Measurements from ENCODE around the gene FBN2. TPM values are rescaled to one million over a fixed set of nuclear protein-coding genes. Genes with fewer than 3 reads are reported as not detected.
"Not testable (repeated sequence)": the region's sequence is repeated elsewhere in the genome, so short reads cannot be mapped to it uniquely, and the experiment has no call there.

FBN2 gene
- total RNA-seq, 1 donor from 2014 or later, result 0.49 TPM

- Histone ChIP-seq H3K9me3 (no peaks in the 10 kb centered on the region), H3K4me3 (no peak overlapping the region), H3K4me1 (peaks cover 8% of the 10 kb centered on the region), H3K36me3 (no peaks in the 10 kb centered on the region), H3K27me3 (no peaks in the 10 kb centered on the region), H3K27ac (no peak overlapping the region)
- no peak for DNase-seq (ENCODE audit: extremely low spot score in 2 of 2)
- intact Hi-C loops (cut with DNase I), result no loop called here
- TF ChIP-seq POLR2AphosphoS5 (IDR thresholded peaks at IDR 0.05; ENCODE audit: insufficient read depth in 1 of 2, low read depth in 1 of 2), result no peak
- TF ChIP-seq, protein P1, sequence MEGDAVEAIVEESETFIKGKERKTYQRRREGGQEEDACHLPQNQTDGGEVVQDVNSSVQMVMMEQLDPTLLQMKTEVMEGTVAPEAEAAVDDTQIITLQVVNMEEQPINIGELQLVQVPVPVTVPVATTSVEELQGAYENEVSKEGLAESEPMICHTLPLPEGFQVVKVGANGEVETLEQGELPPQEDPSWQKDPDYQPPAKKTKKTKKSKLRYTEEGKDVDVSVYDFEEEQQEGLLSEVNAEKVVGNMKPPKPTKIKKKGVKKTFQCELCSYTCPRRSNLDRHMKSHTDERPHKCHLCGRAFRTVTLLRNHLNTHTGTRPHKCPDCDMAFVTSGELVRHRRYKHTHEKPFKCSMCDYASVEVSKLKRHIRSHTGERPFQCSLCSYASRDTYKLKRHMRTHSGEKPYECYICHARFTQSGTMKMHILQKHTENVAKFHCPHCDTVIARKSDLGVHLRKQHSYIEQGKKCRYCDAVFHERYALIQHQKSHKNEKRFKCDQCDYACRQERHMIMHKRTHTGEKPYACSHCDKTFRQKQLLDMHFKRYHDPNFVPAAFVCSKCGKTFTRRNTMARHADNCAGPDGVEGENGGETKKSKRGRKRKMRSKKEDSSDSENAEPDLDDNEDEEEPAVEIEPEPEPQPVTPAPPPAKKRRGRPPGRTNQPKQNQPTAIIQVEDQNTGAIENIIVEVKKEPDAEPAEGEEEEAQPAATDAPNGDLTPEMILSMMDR (IDR thresholded peaks at IDR 0.05), result no peak
- TF ChIP-seq POLR2A (IDR thresholded peaks at IDR 0.05), result no peak
These were observed 132.9 kb downstream of the FBN2 start for GRCh38 chr5:128405159-128405558.

GRCh38 chr5:128403333-128403732 lies 134.7 kb downstream of the FBN2 start:
- Histone ChIP-seq H3K27me3 (no peaks in the 10 kb centered on the region), H3K36me3 (no peaks in the 10 kb centered on the region), H3K4me3 (no peak overlapping the region), H3K4me1 (no peaks in the 10 kb centered on the region), H3K27ac (no peak overlapping the region), H3K9me3 (no peaks in the 10 kb centered on the region)
- no peak for DNase-seq (ENCODE audit: extremely low spot score in 2 of 2)
- intact Hi-C loops (cut with DNase I), result no loop called here
- TF ChIP-seq, protein P1 (IDR thresholded peaks at IDR 0.05), result no peak
- no peak for TF ChIP-seq POLR2AphosphoS5 (IDR thresholded peaks at IDR 0.05; ENCODE audit: insufficient read depth in 1 of 2, low read depth in 1 of 2)
- no peak for TF ChIP-seq POLR2A (IDR thresholded peaks at IDR 0.05)

DNA sequence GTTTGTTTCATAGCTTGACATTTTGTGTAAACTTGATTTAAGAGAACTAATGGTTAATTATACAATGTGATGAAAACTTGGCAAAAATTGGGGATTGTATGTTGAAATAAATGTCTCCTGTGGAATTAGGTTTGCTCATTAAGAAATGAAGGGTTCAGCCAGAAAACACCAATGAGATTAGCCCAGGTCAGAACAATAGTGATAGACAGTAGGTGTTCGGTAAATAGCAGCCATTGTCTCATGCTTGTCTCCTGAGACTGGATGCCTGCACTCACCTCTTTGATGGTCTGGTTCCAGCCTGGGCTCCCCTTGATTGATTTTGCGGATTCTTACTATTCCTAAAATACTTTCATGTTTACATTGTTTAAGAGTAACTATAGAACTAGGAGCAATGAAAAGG lies 135.5 kb downstream of the FBN2 start:
- no peaks in the 10 kb centered on the region for H3K9me3 ChIP-seq
- no peak for DNase-seq (ENCODE audit: extremely low spot score in 2 of 2)
- no peaks in the 10 kb centered on the region for H3K27me3 ChIP-seq
- H3K27ac ChIP-seq, result no peak overlapping the region
- no peaks in the 10 kb centered on the region for H3K4me1 ChIP-seq
- intact Hi-C loops (cut with DNase I), result no loop called here
- TF ChIP-seq, protein P1 (IDR thresholded peaks at IDR 0.05), result no peak
- TF ChIP-seq POLR2AphosphoS5 (IDR thresholded peaks at IDR 0.05; ENCODE audit: insufficient read depth in 1 of 2, low read depth in 1 of 2), result no peak
- no peak for TF ChIP-seq POLR2A (IDR thresholded peaks at IDR 0.05)
- no peaks in the 10 kb centered on the region for H3K36me3 ChIP-seq
- no peak overlapping the region for H3K4me3 ChIP-seq

GRCh38 chr5:128400766-128401165 lies 137.3 kb downstream of the FBN2 start:
- H3K36me3 ChIP-seq; H3K27ac ChIP-seq; H3K9me3 ChIP-seq; H3K4me3 ChIP-seq; H3K27me3 ChIP-seq; DNase-seq (ENCODE audit: extremely low spot score in 2 of 2); H3K4me1 ChIP-seq; intact Hi-C loops (cut with DNase I): not testable (repeated sequence)

GRCh38 chr5:128399111-128399510 lies 138.9 kb downstream of the FBN2 start:
- H3K36me3 ChIP-seq, result no peaks in the 10 kb centered on the region
- no peak overlapping the region for H3K4me3 ChIP-seq
- H3K27ac ChIP-seq, result no peak overlapping the region
- TF ChIP-seq, protein P1 (IDR thresholded peaks at IDR 0.05), result no peak
- TF ChIP-seq POLR2A (IDR thresholded peaks at IDR 0.05) (no peak), POLR2AphosphoS5 (IDR thresholded peaks at IDR 0.05; ENCODE audit: insufficient read depth in 1 of 2, low read depth in 1 of 2) (no peak)
- no peaks in the 10 kb centered on the region for H3K9me3 ChIP-seq
- intact Hi-C loops (cut with DNase I), result no loop called here
- H3K4me1 ChIP-seq, result no peaks in the 10 kb centered on the region
- DNase-seq (ENCODE audit: extremely low spot score in 2 of 2), result no peak
- no peaks in the 10 kb centered on the region for H3K27me3 ChIP-seq

GRCh38 chr5:128397876-128398275 lies 140.2 kb downstream of the FBN2 start:
- Histone ChIP-seq H3K27ac (no peak overlapping the region), H3K36me3 (no peaks in the 10 kb centered on the region), H3K4me3 (no peak overlapping the region), H3K27me3 (no peaks in the 10 kb centered on the region), H3K4me1 (no peaks in the 10 kb centered on the region), H3K9me3 (no peaks in the 10 kb centered on the region)
- intact Hi-C loops (cut with DNase I), result no loop called here
- TF ChIP-seq, protein P1 (IDR thresholded peaks at IDR 0.05), result no peak
- TF ChIP-seq POLR2AphosphoS5 (IDR thresholded peaks at IDR 0.05; ENCODE audit: insufficient read depth in 1 of 2, low read depth in 1 of 2), result no peak
- no peak for TF ChIP-seq POLR2A (IDR thresholded peaks at IDR 0.05)
- DNase-seq (ENCODE audit: extremely low spot score in 2 of 2), result no peak
